SK-N-SH (cell line): ENCODE measurements around the gene TOPAZ1. TPM values are rescaled to one million over a fixed set of nuclear protein-coding genes. Genes with fewer than 3 reads are reported as not detected.

Experiments used
- CTCF ChIA-PET: fragments of 300-600, 350-600 bp; formaldehyde crosslinking; extraction: SDS; loops from one replicate; lab custom pipeline; 2021; lab: Yijun Ruan, JAX
- POLR2A ChIA-PET: fragments of 350-600 bp; sonication (Branson Sonifier 250); formaldehyde crosslinking; extraction: SDS; loops from one replicate; lab custom pipeline; 2020; ENCODE audit warnings: antibody characterized with exemption, inconsistent platforms; lab: Yijun Ruan, JAX
- DNase-seq: peaks from one replicate; pipeline ENCODE4 v3.0.0; 2012
- H2AFZ ChIP-seq: fragments of 200-600 bp; sonication (generic); 2 replicates; pipeline ENCODE4 v1.8.1; 2016; ENCODE audit warnings: antibody characterized with exemption, mild to moderate bottlenecking, low read depth
- H3F3A ChIP-seq: fragments of 200-600 bp; sonication (generic); replicated peaks from 2 replicates; pipeline ENCODE3; 2016; ENCODE audit warnings: antibody characterized with exemption, mild to moderate bottlenecking; ENCODE audit not compliant: insufficient read depth
- H3K27ac ChIP-seq, 2 experiments: fragments of 200-500 bp in 1 of 2; fragments of 200-600 bp in 1 of 2; sonication (Bioruptor generic) in 1 of 2; sonication (generic), shearing (Covaris generic) in 1 of 2; 2 replicates each; pipeline versions ENCODE4 v1.5.1 to v1.6.1; 2014 to 2016; ENCODE audit warnings: low read depth in 2 of 2, inconsistent platforms in 1 of 2, low read length in 1 of 2, mild to moderate bottlenecking in 1 of 2, mixed read lengths in 1 of 2
- H3K27me3 ChIP-seq: fragments of 200-600 bp; sonication (generic), shearing (Covaris generic); 2 replicates; pipeline ENCODE4 v1.6.1; 2016; ENCODE audit warnings: mixed run types; ENCODE audit not compliant: insufficient read depth
- H3K36me3 ChIP-seq, 2 experiments: fragments of 200-500 bp in 1 of 2; fragments of 200-600 bp in 1 of 2; sonication (Bioruptor generic) in 1 of 2; sonication (generic) in 1 of 2; replicated peaks in 1 of 2; 2 replicates each; pipeline versions ENCODE3 to v1.5.1; 2014 to 2016; ENCODE audit warnings: low read length in 1 of 2, mild to moderate bottlenecking in 1 of 2; ENCODE audit not compliant: insufficient read depth in 2 of 2, control insufficient read depth in 1 of 2
- H3K4me1 ChIP-seq, 2 experiments: fragments of 200-500 bp in 1 of 2; fragments of 200-600 bp in 1 of 2; sonication (Bioruptor generic) in 1 of 2; sonication (generic), shearing (Covaris generic) in 1 of 2; 2 replicates each; pipeline versions ENCODE4 v1.5.1 to v1.6.1; 2014 to 2016; ENCODE audit warnings: low read depth in 1 of 2, low read length in 1 of 2, mixed run types in 1 of 2; ENCODE audit not compliant: insufficient read depth in 2 of 2, control insufficient read depth in 1 of 2
- H3K4me2 ChIP-seq: fragments of 200-600 bp; sonication (generic), shearing (Covaris generic); 2 replicates; pipeline ENCODE4 v1.6.1; 2017; ENCODE audit warnings: mixed run types
- H3K4me3 ChIP-seq, 2 experiments: fragments of 200-500 bp in 1 of 2; fragments of 200-600 bp in 1 of 2; sonication (Bioruptor generic) in 1 of 2; sonication (generic), shearing (Covaris generic) in 1 of 2; 2 replicates each; pipeline versions ENCODE4 v1.5.1 to v1.8.1; 2014 to 2016; ENCODE audit warnings: low read depth in 2 of 2, inconsistent platforms in 1 of 2, low read length in 1 of 2, mild to moderate bottlenecking in 1 of 2, mixed read lengths in 1 of 2, moderate library complexity in 1 of 2
- H3K79me2 ChIP-seq: fragments of 200-600 bp; sonication (generic); 2 replicates; pipeline ENCODE4 v1.8.1; 2017; ENCODE audit warnings: mild to moderate bottlenecking; ENCODE audit not compliant: insufficient read depth
- H3K9ac ChIP-seq: fragments of 200-600 bp; sonication (generic); 2 replicates; pipeline ENCODE4 v1.6.1; 2017; ENCODE audit warnings: mixed run types
- H3K9me2 ChIP-seq: fragments of 200-600 bp; sonication (generic); 2 replicates; pipeline ENCODE4 v1.6.1; 2017; ENCODE audit warnings: mixed run types
- H3K9me3 ChIP-seq: fragments of 200-600 bp; sonication (generic); 2 replicates; pipeline ENCODE4 v1.6.1; 2017; ENCODE audit warnings: mixed run types, mild to moderate bottlenecking, moderate library complexity
- H4K20me1 ChIP-seq: fragments of 200-600 bp; sonication (generic); 2 replicates; pipeline ENCODE4 v1.6.1; 2017; ENCODE audit warnings: mild to moderate bottlenecking, mixed run types; ENCODE audit not compliant: insufficient read depth
- ELF1 ChIP-seq: IDR thresholded peaks from 2 replicates; pipeline ENCODE4 v1.4.0; 2012
- EP300 ChIP-seq, 2 experiments: IDR thresholded peaks; 2 replicates each; pipeline versions ENCODE4 v1.4.0 to v1.6.1; 2012; ENCODE audit warnings: borderline replicate concordance in 1 of 2, low read depth in 1 of 2, low read length in 1 of 2
- EZH2phosphoT487 ChIP-seq: fragments of 200-600 bp; sonication (generic); IDR thresholded peaks from 2 replicates; pipeline ENCODE4 v1.6.1; 2017; ENCODE audit warnings: low read depth, mixed run types, mild to moderate bottlenecking, antibody characterized with exemption, moderate library complexity, borderline replicate concordance
- FOSL2 ChIP-seq: IDR thresholded peaks from 2 replicates; pipeline ENCODE4 v1.4.0; 2012; ENCODE audit warnings: low read depth, mild to moderate bottlenecking, moderate library complexity, borderline replicate concordance
- FOXJ3 ChIP-seq: sonication (generic); formaldehyde crosslinking; IDR thresholded peaks from 2 replicates; pipeline ENCODE4 v1.5.1; 2020; ENCODE audit warnings: mild to moderate bottlenecking, missing genetic modification reagents
- MAX ChIP-seq: IDR thresholded peaks from 2 replicates; pipeline ENCODE4 v1.4.0; 2012; ENCODE audit warnings: low read depth
- MXI1 ChIP-seq: IDR thresholded peaks from 2 replicates; pipeline ENCODE4 v1.6.1; 2012; ENCODE audit warnings: mild to moderate bottlenecking, low read depth, low read length, improper control_type of control experiment
- NFIC ChIP-seq: IDR thresholded peaks from 2 replicates; pipeline ENCODE4 v1.4.0; 2012; ENCODE audit warnings: borderline replicate concordance
- POLR2AphosphoS5 ChIP-seq: IDR thresholded peaks from 2 replicates; pipeline ENCODE4 v1.6.1; 2012; ENCODE audit warnings: low read depth, low read length
- RAD21 ChIP-seq: IDR thresholded peaks from 2 replicates; pipeline ENCODE4 v1.6.1; 2012; ENCODE audit warnings: mild to moderate bottlenecking, low read length
- RCOR1 ChIP-seq: fragments of 150-350 bp; IDR thresholded peaks from 2 replicates; pipeline ENCODE4 v1.6.1; 2017; ENCODE audit warnings: antibody characterized with exemption, low read length
- RFX5 ChIP-seq: IDR thresholded peaks from 2 replicates; pipeline ENCODE4 v1.6.1; 2012; ENCODE audit warnings: mild to moderate bottlenecking, improper control_type of control experiment, low read length
- RXRA ChIP-seq: IDR thresholded peaks from 2 replicates; pipeline ENCODE4 v1.4.0; 2012; ENCODE audit warnings: low read depth, mild to moderate bottlenecking, borderline replicate concordance
- SMC3 ChIP-seq: IDR thresholded peaks from 2 replicates; pipeline ENCODE4 v1.6.1; 2012; ENCODE audit warnings: low read depth, low read length, improper control_type of control experiment
- TAF1 ChIP-seq: IDR thresholded peaks from 2 replicates; pipeline ENCODE4 v1.6.1; 2012; ENCODE audit warnings: low read depth, mild to moderate bottlenecking, low read length, moderate library complexity, borderline replicate concordance
- TEAD4 ChIP-seq: IDR thresholded peaks from 2 replicates; pipeline ENCODE4 v1.4.0; 2012; ENCODE audit warnings: mild to moderate bottlenecking, borderline replicate concordance; ENCODE audit not compliant: insufficient read depth
- ZBTB33 ChIP-seq: IDR thresholded peaks from 2 replicates; pipeline ENCODE4 v1.4.0; 2012; ENCODE audit warnings: low read depth, borderline replicate concordance
- WGBS: methylation state at CpG from one replicate; pipeline ENCODE4 v1.1.6; 2017; ENCODE audit warnings: low lambda C conversion rate; 5-methylcytosine and 5-hydroxymethylcytosine counted together
- polyA plus RNA-seq, 3 experiments: library from polyadenylated mRNA; depleted of rRNA; stranded (reverse); fragments of >200 nt; gene quantifications; 2 replicates each; pipeline ENCODE4 v1.2.3, GENCODE V29; 2012
- TF ChIP-seq, protein P1 (sequence below): fragments of 200-600 bp; sonication (generic); IDR thresholded peaks from 2 replicates; pipeline ENCODE4 v1.6.1; 2017; ENCODE audit warnings: antibody characterized with exemption, mild to moderate bottlenecking, moderate library complexity
- TF ChIP-seq, protein P2 (sequence below): IDR thresholded peaks from 2 replicates; pipeline ENCODE4; 2012
- TF ChIP-seq, protein P3 (sequence below): IDR thresholded peaks from 2 replicates; pipeline ENCODE4 v1.6.1; 2012; ENCODE audit warnings: mild to moderate bottlenecking, low read depth, low read length, moderate library complexity
- TF ChIP-seq, protein P4 (sequence below): fragments of 150-350 bp; IDR thresholded peaks from 2 replicates; pipeline ENCODE4 v1.6.1; 2017; ENCODE audit warnings: antibody characterized with exemption, low read length, low read depth, borderline replicate concordance

Gene TOPAZ1
- polyA plus RNA-seq, 1 of the 3 experiments (the other 2 are of a cell fraction): not detected

DNA sequence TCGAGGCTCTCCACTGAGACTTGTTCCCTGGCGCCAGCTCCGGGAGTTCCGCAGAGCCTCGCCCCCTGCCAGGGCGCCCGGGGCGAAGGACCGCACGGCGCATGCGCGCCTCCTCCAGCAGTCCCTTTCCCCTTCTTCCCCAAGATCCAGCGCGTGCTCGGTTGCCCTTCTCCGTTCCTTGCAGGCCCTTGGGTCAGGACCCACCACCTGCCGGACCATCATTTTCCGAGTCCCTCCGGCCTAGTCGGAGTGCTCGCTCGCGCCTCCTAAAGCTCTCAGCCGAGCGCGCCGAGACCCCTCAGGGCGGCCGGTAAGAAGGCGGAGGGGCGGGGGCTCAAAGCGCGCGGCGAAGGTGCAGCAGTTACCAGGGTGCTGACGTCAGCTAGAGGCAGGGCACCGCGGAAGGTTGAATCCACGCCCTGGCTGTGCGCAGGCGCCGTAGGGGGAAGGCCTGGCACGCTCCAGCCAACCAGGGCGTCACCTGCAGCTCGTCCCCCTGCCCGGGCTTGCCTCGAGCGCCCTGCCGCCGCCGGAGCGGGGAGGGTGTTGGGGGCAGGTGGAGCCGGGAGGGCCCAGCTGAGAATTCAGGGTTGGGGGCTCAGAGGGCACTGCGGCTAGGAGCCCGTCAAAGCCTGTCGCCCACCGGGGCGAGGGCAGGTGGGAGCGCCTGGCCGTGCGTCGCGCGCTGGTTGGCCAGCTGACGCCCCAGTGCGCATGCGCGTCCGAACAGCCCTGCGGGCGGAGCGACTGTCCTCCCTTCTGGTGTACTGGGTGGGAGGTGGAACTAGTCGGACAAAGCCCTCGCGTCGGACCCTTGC lies 96.5 kb downstream of the TOPAZ1 start, which contains the start of gene TCAIM:
TCAIM (plus strand) TSS at position 757 of the 818 bp plus-strand sequence. CDS start 16,017 bp downstream, outside the sequence.
- Histone ChIP-seq H3K4me1 (peaks cover 5 to 22% of the 10 kb centered on the region in 2 experiments; a peak in 3 of 4 replicates), H3K9ac (peak within 1 kb of the TSS; percentile 76), H3K4me2 (peak within 1 kb of the TSS; percentile 91), H3K9me3 (no peaks in the 10 kb centered on the region), H3K27ac (peak within 1 kb of the TSS; percentile 72 to 98), H3K27me3 (no peaks in the 10 kb centered on the region), H3F3A (no peaks in the 10 kb centered on the region), H4K20me1 (no peaks in the 10 kb centered on the region), H3K36me3 (no peaks in the 10 kb centered on the region), H3K79me2 (peaks cover 18% of the 10 kb centered on the region), H3K9me2 (no peaks in the 10 kb centered on the region), H2AFZ (peak within 1 kb of the TSS; percentile 94), H3K4me3 (peak within 1 kb of the TSS; percentile 83 to 85)
- peak; percentile 97 for DNase-seq
- WGBS: 1% methylated on average over 45 of the region's 77 CpGs
- CTCF ChIA-PET: interaction anchor here (0.9 to 1.7 kb wide), 4 partner anchors 14 to 129 kb away, joined by 3 to 4 read pairs (median 4); no protein-coding TSS in a partner anchor
- POLR2A ChIA-PET: interaction anchor here (0.6 to 2.5 kb wide), 21 partner anchors 9 to 564 kb away, joined by 3 to 14 read pairs (median 5); partner anchors contain the start of genes ZKSCAN7, ZNF35, ZNF445 and ZNF501
- TF ChIP-seq EZH2phosphoT487 (no peak), SMC3 (no peak), MXI1 (peak; percentile 77), MAX (peak; percentile 68), POLR2AphosphoS5 (peak; percentile 93), TAF1 (peak; percentile 77; the same call in 1 of the 2 replicates), TEAD4 (no peak), RFX5 (peak; percentile 92), FOSL2 (no peak), EP300 (IDR thresholded peaks at IDR 0.05; ENCODE audit: borderline replicate concordance in 1 of 2, low read depth in 1 of 2, low read length in 1 of 2) (peak in 1 of 2 experiments; percentile 61; a peak in 1 of 4 replicates), ELF1 (no peak), RAD21 (peak; percentile 27; the same call in 1 of the 2 replicates), FOXJ3 (CRISPR knock-in tag) (0 out of 2 replicates have a peak, but pooled peaks have one; percentile 12), NFIC (no peak; the same call in 1 of the 2 replicates), ZBTB33 (peak; percentile 23; the same call in 1 of the 2 replicates), RXRA (no peak), RCOR1 (0 out of 2 replicates have a peak, but pooled peaks have one; percentile 3)
- TF ChIP-seq, protein P1, sequence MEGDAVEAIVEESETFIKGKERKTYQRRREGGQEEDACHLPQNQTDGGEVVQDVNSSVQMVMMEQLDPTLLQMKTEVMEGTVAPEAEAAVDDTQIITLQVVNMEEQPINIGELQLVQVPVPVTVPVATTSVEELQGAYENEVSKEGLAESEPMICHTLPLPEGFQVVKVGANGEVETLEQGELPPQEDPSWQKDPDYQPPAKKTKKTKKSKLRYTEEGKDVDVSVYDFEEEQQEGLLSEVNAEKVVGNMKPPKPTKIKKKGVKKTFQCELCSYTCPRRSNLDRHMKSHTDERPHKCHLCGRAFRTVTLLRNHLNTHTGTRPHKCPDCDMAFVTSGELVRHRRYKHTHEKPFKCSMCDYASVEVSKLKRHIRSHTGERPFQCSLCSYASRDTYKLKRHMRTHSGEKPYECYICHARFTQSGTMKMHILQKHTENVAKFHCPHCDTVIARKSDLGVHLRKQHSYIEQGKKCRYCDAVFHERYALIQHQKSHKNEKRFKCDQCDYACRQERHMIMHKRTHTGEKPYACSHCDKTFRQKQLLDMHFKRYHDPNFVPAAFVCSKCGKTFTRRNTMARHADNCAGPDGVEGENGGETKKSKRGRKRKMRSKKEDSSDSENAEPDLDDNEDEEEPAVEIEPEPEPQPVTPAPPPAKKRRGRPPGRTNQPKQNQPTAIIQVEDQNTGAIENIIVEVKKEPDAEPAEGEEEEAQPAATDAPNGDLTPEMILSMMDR: no peak
- TF ChIP-seq, protein P2, sequence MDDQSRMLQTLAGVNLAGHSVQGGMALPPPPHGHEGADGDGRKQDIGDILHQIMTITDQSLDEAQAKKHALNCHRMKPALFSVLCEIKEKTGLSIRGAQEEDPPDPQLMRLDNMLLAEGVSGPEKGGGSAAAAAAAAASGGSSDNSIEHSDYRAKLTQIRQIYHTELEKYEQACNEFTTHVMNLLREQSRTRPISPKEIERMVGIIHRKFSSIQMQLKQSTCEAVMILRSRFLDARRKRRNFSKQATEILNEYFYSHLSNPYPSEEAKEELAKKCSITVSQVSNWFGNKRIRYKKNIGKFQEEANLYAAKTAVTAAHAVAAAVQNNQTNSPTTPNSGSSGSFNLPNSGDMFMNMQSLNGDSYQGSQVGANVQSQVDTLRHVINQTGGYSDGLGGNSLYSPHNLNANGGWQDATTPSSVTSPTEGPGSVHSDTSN: peak; percentile 9; the same call in 1 of the 2 replicates
- TF ChIP-seq, protein P3, sequence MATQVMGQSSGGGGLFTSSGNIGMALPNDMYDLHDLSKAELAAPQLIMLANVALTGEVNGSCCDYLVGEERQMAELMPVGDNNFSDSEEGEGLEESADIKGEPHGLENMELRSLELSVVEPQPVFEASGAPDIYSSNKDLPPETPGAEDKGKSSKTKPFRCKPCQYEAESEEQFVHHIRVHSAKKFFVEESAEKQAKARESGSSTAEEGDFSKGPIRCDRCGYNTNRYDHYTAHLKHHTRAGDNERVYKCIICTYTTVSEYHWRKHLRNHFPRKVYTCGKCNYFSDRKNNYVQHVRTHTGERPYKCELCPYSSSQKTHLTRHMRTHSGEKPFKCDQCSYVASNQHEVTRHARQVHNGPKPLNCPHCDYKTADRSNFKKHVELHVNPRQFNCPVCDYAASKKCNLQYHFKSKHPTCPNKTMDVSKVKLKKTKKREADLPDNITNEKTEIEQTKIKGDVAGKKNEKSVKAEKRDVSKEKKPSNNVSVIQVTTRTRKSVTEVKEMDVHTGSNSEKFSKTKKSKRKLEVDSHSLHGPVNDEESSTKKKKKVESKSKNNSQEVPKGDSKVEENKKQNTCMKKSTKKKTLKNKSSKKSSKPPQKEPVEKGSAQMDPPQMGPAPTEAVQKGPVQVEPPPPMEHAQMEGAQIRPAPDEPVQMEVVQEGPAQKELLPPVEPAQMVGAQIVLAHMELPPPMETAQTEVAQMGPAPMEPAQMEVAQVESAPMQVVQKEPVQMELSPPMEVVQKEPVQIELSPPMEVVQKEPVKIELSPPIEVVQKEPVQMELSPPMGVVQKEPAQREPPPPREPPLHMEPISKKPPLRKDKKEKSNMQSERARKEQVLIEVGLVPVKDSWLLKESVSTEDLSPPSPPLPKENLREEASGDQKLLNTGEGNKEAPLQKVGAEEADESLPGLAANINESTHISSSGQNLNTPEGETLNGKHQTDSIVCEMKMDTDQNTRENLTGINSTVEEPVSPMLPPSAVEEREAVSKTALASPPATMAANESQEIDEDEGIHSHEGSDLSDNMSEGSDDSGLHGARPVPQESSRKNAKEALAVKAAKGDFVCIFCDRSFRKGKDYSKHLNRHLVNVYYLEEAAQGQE: no peak
- TF ChIP-seq, protein P4, sequence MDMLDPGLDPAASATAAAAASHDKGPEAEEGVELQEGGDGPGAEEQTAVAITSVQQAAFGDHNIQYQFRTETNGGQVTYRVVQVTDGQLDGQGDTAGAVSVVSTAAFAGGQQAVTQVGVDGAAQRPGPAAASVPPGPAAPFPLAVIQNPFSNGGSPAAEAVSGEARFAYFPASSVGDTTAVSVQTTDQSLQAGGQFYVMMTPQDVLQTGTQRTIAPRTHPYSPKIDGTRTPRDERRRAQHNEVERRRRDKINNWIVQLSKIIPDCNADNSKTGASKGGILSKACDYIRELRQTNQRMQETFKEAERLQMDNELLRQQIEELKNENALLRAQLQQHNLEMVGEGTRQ: no peak
